Islet precursor cell (in vitro differentiated cells): ENCODE results near the gene RTTN.

Source experiments
- DNase-seq: peaks from one replicate; pipeline ENCODE4 v3.0.0-alpha.2; 2018

The RTTN gene

DNA sequence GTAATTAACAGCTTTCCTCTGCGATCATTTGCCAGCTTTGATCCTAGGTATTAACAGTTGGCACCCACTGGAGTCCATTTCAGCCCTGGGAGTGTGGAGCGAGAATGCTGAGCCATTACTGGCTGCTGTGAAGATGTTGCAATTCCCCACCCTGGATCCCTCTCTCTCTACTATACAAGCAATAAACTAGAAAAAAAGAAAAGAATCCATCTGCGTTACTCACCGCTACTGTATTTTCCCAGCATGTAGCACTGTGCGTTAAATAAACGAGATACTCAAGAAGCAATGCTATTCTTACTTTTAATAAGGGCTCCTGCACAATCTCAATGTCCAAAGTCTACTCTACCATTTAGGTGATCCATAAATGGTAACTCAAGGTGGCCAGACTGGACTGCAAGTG is 8.5 kb downstream of the RTTN start:
- DNase-seq, result no peak

DNA sequence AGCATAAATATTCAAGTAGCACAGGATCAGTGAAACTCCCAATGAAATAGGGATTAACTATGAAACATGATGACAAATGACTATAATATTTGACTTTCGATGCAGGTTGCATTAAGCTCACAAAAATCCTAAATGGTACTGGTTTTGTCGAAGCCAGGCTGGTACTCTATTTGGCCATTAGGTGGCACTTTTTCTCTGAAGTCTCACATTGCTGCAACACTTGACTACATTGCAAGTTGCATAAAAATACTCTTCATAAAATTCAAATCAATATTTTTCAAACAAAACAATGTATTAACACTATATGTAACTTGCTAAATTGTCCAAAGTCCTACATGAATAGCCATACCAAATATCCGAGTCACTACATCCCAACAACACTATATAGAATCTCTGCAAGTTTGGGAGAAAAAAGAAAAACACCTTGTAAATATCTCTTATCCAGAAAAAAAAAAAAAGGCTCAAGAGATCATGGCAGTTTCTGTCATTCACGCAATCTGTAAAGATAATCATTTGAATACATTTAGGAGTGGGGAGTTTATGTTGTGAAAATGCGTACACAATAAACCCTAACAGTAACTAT is 9.5 kb downstream of the RTTN start:
- no peak for DNase-seq

DNA sequence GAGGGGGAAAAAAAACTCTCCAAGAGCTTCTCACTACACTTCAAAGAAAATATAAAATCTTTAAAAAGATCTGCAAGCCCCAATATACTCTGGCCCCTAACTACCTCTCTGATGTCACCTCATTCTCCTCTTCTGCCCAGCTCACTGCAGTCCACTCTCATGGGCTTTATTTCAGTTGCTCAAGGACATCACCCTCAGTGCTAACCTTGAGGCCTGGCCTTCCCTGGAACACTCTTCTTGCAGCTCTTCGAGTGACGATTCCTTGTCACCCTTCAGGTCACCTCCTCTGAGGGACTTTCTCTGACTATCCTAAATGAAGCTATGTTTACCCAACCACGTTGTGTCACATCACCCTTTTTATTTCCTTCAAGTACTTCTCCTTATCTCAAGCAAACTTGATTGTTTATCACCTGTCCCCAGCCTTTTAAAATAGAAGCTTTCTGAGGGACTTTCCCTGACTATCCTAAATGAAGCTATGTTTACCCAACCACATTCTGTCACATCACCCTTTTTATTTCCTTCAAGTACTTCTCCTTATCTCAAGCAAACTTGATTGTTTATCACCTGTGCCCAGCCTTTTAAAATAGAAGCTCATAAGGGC is 10.4 kb downstream of the RTTN start:
- no peak for DNase-seq

DNA sequence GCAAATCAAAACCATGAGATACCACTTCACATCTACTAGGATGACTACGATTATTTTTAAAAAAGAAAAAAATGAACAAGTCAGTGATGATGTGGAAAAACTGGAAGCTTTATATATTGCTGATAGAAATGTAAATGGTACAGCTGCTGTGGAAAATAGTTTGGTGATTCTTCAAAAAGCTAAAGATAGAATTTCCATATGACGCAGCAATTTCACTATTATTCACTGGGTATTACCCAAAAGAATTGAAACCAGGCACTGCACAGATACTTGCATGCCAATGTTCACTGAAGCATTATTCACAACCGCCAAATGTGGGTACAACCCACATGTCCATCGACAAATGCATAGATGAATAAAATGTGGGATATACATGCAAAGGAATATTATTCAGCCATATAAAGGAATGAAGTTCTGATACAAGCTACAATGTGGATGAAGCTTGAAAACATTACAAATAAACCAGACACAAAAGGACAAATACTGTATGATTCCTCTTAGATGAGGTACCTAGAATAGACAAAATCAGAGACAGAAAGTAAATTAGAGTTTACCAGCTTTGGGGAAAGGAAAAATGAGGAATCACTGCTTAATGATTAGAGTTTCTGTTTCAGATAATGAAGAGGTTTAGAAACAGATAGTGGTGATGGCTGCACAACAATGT is 11.1 kb downstream of the RTTN start:
- DNase-seq, result no peak

DNA sequence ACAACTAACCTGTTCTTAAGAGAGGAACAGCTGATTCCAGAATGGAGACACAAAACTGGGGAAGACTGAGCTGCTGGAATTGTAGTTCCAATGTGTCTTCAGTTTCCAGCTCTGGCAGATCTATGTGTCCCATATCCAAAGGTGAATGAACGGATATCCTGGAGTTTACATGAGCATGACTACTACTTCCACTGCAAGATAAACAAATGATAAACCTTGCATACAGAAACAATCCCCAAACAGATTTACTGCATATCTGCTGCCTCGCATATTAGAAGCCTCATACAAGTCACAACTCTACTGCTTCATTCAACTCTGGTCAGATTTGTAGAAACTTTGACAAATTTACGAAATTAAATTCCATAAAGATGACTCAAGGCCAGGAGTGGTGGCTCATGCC is 15.0 kb downstream of the RTTN start:
- no peak for DNase-seq

DNA sequence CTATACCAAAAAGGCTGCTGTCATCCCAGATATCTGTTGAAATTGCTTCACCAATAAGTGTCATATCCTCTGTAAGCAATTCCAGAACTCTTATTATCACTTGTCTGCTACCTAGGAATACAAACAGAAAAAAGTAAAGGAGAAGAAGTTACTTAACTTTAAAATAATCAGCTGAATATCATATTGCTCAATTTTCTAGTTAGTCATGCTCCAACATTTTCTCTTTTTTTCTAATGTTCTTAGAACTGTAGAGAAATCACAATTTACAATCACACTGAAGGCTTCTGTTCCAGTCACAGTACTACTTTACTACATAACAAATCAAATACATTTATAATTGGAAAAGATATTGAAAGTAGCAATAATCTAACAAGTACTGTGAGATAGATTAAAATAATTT is 17.4 kb downstream of the RTTN start:
- no peak for DNase-seq

DNA sequence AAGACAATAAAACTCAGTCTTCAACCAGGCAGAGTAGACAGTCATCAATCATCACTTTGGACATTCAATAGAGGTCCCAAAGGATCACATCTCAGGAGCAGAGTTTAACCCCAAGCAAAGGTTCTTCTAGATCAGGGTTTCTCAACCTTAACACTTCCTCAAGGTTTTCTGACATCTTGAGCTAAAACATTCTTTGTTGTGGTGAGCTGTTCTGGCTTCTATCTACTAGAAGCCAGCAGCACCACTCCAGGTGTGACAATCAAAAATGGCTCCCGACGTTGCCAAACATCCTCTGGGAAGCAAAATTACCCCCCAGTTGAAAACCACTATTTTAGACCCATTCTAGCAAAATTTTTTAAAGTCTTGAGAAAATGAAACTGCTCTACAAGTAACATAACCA is 22.0 kb downstream of the RTTN start:
- no peak for DNase-seq

DNA sequence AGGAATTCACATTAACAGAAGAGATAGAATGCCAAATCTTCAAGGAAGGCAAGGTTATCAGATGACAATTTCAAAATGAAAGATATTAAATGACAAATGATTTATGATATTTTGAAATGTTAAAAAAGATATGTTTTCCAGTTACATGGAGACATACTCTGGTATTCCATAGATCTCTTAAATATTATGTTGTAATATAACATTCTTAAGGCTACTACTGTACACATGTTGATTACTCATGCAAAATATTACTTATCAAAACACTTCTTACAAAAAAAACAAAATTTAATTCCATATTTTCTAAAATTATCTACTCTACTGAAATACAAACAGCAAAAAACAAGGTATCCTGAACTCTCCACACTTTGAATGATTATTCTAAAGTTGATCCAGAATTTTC is 22.9 kb downstream of the RTTN start:
- no peak for DNase-seq

DNA sequence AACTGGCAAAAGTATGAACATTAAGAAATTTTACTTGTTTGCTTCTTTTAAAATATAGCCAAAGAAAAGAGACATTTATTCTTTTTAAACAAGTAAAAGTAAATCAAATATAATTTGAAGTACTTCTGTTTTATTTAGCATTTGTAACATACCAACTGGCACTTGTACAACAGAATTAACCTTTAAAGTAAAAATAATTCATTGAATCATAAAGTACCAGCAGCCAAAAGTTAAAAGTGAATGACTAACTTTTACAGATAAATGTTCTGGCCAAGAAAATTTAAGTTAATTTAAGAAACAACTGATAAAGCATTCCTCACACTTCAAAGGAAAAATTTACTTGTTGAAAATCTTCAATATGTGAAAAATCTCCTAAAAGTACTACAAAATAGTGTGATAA is 23.8 kb downstream of the RTTN start:
- DNase-seq, result no peak

DNA sequence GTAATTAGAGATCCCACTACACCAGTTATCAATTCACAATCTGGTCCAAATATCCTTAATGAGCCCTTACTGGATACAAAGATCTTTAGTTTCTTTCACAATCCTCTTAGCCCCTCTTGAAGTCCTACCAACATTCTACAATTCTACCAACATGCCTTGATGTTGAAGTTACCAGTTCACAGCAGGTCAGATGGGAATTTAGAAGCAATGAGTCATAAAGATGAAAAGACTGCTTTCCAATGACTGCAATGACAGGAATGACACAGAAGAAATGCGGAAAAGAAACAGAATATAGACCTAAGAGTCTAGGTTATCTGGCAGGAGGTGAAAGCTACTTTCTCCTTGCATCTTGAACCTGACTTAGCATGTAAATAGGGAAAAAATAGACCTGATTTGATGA is 24.5 kb downstream of the RTTN start:
- no peak for DNase-seq

DNA sequence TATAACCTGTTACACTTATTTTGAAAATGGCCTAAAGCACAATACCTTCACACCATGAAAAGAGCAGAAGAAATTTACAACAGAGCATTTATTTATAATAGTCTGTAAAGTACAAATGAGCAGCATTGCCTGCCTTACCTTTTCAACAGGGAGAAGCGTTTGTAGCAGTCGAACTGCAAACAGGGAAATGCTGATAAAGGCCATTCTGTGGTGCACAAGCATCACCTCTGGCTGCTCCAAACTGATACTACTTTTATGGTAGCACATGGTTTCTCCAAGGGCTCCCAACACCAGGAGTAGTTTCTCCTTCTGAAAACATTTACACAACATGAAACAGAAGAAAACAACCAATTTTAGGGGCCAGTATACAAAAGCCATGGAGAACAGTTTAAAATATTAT is 28.9 kb downstream of the RTTN start:
- no peak for DNase-seq

DNA sequence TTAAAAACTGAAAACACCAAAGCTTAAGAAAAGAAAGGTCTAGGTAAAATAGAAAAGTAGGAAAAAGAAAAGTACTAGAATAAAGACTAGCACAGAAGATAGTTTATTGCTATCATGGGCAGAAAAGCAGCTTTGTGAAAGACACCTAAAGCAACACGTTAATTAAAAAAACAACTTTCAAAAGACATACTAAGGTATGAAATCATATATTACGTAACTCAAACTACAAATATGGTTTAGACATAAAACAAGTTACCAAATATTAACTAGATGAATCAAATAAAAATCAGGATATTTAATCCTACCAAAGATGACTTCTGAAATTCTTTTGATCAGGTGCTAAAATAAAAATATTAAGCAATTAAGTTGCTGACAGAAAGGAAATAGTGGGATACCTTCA is 30.3 kb downstream of the RTTN start:
- no peak for DNase-seq

DNA sequence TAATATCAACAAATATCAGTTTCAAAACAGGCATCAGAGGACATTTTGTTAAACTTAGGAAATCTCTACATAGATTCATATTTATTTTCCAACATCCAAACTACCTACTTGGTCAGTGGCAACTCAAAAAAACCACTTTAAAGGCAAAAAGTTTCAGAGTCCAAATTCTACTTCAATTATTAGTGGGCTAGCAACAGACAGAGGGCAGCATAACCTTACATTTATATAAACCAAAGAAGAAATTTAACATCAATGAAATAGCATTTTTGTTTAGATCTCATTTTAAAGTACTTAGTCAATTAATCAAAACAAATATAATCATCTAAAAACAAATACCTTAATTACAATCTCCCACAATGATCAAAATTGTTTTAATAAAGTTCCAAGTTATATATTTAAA is 33.3 kb downstream of the RTTN start:
- DNase-seq, result no peak

DNA sequence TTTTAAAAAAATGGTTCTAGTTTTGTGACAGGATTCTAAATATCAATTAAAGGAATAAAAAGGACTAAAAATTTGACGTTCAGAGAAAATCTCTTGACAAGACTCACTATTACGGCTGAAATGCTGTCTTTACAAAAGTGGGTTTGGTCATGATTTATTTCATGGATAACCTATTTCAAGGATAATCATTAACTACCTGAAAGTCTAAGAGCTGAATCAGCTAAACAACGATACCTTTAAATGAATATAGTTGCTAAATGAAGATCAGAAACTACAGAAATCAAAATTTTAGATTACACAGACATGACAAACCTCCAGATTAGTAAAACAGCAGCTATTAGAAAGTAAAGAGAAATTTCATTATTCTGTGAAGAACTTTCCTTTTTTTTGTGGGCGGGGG is 35.7 kb downstream of the RTTN start:
- no peak for DNase-seq

DNA sequence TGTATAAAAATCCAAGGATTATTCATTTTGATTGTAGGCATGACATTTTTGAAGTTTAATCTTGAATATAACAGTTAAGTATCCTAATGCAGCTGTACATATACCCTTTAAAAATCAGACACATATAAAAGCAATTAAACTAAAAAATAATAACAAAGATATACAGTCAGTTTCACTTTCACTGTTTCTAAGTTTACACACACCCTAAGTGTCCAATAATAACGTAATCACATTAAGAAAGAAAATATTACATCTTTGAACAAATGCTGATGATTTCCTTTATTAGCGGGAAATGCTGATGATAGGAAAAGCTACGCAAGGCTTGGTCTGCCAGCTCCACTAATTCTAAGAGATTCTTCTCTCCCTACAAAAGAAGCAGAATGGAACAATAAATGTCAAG is 38.8 kb downstream of the RTTN start:
- no peak for DNase-seq

DNA sequence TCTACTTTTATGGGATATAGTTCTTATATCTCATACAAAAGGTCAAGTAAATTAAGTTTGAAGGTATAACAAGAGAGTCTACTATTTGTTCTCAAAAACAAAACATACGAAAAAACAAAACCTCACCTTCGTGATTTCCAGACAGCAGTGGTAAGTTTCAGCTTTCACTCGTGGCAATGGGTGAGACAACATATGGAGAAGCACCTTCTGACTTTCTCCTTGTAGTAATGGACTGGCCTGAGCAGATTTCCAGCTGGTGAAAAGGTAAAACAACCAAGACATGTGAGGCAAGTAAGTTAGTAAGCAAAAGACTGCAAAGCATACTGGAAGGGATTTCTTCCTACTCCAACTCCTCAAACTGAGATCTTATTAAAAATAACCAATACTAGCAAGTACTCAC is 39.6 kb downstream of the RTTN start:
- DNase-seq, result no peak

DNA sequence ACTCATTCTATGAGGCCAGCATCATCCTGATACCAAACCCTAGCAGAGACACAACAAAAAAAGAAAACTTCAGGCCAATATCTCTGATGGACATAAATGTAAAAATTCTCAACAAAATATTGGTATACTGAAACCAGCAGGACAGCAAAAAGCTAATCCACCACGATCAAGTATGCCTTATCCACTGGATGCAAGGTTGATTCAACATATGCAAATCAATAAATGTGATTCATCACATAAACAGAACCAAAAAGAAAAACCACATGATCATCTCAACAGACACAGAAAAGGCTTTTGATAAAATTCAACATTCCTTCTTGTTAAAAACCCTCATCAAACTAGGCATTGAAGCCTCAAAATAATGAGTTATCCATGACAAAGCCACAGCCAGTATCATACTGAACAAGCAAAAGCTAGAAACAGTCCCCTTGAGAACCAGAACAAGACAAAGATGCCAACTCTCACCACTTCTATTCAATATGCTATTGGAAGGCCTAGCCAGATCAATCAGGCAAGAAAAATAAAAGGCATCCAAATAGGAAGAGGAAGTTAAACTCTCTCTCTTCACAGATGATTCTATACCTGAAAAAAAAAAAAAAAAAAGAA is 45.3 kb downstream of the RTTN start:
- DNase-seq, result no peak

DNA sequence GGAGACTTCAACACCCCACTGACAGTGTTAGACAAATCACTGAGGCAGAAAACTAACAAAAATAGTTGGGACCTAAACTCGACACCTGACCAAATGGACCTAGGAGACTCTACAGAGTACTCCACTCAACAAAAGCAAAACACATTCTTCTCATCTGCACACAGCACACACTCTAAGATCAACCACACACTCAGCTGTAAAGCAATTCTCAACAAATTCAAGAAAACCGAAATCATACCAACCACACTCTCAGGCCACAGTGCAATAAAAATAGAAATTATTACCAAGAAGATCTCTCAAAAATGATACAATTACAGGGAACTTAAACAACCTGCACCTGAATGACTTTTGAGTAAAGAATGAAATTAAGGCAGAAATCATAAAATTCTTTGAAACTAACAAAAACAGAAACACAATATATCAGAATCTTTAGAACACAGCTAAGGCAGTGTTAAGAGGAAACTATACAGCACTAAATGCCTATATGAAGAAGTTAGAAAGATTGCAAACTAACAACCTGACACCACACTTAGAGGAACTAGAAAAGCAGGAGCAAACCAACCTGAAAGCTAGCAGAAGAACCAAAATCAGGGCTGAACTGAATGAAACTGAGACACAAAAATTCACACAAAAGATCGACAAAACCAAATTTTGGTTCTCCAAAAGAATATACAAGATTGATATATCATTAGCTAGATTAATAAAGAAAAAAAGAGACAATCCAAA is 46.3 kb downstream of the RTTN start:
- DNase-seq, result no peak

DNA sequence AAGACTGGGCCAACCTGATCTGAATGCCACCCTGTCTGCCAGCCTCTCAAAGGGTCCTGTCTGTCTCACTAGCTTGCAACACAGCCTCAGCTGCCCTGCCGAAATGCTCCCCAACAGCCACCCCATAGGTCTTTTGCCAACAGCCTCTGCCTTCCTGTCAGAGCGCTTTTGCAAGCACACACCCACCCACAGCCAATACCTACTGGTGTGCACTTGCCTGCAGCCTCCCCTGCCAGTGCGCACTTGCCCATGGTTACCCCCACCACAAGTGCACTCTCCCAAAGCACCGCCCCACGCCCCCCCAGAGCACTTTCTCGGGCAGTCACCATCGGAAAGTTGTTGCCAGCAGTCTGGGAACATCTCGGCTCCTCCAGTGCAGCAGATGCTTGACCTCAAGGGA is 48.6 kb downstream of the RTTN start:
- DNase-seq, result no peak

DNA sequence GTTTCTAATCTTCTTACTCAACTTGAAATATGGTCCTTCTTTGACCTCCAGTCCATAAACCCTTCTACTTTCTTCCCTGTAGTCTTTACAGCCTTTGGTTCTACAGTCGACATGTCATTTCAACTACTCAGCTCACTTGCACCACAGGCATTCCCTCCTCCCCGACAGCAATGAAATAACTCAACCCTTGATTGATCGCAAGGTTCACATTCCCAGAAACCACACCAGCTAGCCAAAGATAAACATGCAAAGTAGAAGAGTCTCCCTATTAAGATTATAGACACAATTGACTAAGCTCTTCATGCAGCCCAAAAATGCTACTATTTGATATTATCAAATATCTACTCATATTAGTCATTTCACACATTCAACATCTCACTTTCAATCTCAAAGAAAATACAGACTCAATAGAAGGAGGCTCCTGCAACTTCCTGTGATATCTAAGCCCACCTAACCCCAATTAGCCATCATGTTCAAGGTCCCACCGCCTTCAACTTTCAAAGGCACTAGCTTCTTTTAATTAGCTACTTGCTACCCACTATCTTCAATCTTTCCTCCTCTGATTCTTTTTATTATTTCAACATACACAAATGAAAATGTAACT is 50.8 kb downstream of the RTTN start:
- DNase-seq, result no peak

DNA sequence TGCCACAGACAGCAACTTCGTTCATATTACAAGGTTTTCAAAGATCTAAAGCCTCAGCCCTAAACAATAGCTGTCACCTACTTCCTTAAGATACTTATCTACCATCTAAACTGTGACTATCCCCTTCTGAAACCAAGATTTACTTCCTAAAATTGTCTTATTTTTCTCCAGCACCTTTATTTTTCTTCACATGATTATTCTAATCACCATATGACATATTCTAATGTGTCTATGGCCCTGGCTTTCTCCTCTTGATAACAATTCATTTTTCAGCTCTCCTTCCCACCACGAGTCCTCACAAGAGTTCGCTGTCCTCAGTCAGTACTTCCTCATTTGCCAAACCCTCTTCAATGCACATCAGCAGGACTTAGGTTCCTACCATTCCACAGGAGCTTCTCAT is 53.9 kb downstream of the RTTN start:
- no peak for DNase-seq

DNA sequence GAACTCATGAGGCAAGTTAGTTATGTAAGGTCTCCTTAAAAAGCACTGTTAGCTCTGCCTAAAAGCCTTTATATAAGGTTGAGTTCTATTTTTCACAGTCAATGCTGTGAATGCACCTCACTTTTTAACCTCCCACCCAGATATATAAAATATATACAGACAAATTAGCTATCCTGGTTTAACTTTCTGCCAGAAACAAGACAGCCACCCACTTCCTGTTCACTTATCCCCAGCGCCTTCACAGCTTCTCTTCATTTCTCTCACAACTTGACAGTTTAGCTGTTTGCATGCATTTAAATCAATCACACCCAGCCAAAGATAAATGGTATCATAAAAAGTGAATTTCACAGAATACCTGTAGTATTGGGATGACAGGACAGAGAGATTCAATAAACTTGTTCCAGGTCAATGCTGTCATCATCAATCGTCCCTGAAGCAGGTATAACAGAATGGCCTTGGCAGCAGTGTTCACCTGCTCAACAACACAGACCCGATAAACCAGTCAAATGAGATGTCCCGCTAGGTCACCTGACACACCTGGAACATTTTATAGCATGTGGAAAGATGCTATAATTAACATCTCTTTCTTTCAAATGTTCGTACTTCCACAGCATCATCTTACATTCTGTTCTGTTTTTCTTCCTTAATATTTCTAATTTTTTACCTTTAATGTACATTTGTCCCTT is 55.7 kb downstream of the RTTN start:
- no peak for DNase-seq

DNA sequence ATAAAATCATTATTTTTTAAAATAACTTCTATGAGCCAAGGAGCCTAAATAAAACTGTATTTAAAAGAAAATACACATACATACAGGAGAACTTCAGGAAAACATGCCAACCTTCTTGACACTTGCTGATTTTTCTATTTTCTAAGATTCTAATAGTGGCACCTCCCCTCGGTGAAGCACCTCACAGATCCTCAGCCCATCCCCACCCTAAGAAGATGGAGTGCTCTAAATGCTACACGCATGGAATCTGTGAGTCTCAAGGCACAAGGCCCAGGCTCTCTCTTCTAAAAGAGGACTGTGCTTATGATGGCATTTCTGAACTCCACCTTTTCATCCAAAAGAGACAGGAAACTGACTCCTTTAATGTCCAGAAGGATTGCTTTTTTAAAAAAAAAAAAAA is 56.3 kb downstream of the RTTN start:
- no peak for DNase-seq
